Fibroblast of skin of left quadriceps (primary cell): ENCODE measurements around the gene FTCD.
"Not testable (repeated sequence)": the region's sequence is repeated elsewhere in the genome, so short reads cannot be mapped to it uniquely, and the experiment has no call there.

Experiments used
- DNase-seq, 2 experiments: peaks; one replicate each; pipeline ENCODE4 v3.0.0-alpha.2; 2013; ENCODE audit warnings: low read depth in 2 of 2

The FTCD gene

GRCh38 chr21:46154155-46154954 lies 1.0 kb downstream of the FTCD start:
- DNase-seq: no peak

- no peak for DNase-seq
Observed at GRCh38 chr21:46153247-46154154, 1.9 kb downstream of the FTCD start.

- no peak for DNase-seq
Observed at GRCh38 chr21:46152927-46153246, 2.5 kb downstream of the FTCD start.

- DNase-seq: no peak
Observed at GRCh38 chr21:46151989-46152926, 3.1 kb downstream of the FTCD start.

- DNase-seq: no peak
Observed at GRCh38 chr21:46151261-46151988, 4.0 kb downstream of the FTCD start.

- DNase-seq: no peak
Observed at GRCh38 chr21:46150491-46151121, 4.8 kb downstream of the FTCD start.

GRCh38 chr21:46150073-46150472 lies 5.3 kb downstream of the FTCD start:
- no peak for DNase-seq

- DNase-seq: no peak
Observed at GRCh38 chr21:46149205-46149901, 6.0 kb downstream of the FTCD start.

- DNase-seq: no peak
Observed at GRCh38 chr21:46148106-46148505, 7.3 kb downstream of the FTCD start.

- not testable (repeated sequence) for DNase-seq
Observed at GRCh38 chr21:46147429-46147828, 8.0 kb downstream of the FTCD start.

- no peak for DNase-seq
Observed at GRCh38 chr21:46146856-46147255, 8.5 kb downstream of the FTCD start.

- DNase-seq: no peak
Observed at GRCh38 chr21:46145840-46146691, 9.3 kb downstream of the FTCD start.

GRCh38 chr21:46145159-46145839 lies 10.1 kb downstream of the FTCD start:
- DNase-seq: no peak

GRCh38 chr21:46144464-46145070 lies 10.8 kb downstream of the FTCD start:
- no peak for DNase-seq

- DNase-seq: no peak
Observed at GRCh38 chr21:46142582-46143473, 12.6 kb downstream of the FTCD start.

- DNase-seq: no peak
Observed at GRCh38 chr21:46141767-46142581, 13.4 kb downstream of the FTCD start.
